Stimulated activated CD4-positive, alpha-beta T cell treated with anti-CD3 and anti-CD28 coated beads, Interleukin-4, amount 100 ng/mL, for 24 hours (primary cell): Measurements from ENCODE around the gene GADD45GIP1.
"Not testable (repeated sequence)": the region's sequence is repeated elsewhere in the genome, so short reads cannot be mapped to it uniquely, and the experiment has no call there.

Source experiments
- DNase-seq: peaks from one replicate; pipeline ENCODE4 v3.0.0-alpha.2; 2020

The GADD45GIP1 gene

DNA sequence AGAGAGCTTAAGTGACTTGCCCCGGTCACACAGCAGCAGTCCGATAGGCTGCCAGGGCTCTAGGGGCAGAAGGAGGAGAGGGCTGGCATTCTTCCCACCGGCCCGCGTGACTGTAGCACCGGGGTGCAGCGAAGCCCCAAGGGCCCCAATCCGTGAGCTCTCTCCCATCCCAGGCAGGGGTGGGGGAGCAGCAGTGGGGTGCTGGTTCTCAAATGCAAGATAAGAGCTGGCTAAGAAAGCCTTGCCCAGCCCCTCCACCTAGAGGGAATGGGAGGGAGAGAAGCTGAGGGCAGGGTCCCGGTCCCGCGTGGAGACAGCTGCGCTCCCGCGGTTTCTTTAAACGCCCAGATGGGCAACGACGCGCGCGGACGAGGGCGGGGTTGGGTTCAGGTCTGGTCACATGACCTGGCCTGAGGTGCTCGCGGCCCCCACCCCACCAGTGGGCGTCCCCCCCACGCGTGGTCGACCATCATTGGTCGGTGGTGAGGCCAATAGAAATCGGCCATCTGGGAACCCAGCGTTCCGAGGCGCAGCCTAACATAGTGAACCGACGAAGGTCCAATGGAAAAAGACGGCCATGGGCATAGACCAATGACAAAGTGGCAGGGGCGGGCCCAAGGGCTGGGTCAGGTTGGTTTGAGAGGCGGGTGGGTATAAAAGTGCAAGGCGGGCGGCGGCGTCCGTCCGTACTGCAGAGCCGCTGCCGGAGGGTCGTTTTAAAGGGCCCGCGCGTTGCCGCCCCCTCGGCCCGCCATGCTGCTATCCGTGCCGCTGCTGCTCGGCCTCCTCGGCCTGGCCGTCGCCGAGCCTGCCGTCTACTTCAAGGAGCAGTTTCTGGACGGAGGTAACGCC lies 18.9 kb downstream of the GADD45GIP1 start, which contains the start of gene CALR:
TSS of gene CALR (plus strand) at position 683 of the 852 bp plus-strand sequence. CDS start at position 754, 71 bp downstream.
- peak; percentile 100 for DNase-seq

DNA sequence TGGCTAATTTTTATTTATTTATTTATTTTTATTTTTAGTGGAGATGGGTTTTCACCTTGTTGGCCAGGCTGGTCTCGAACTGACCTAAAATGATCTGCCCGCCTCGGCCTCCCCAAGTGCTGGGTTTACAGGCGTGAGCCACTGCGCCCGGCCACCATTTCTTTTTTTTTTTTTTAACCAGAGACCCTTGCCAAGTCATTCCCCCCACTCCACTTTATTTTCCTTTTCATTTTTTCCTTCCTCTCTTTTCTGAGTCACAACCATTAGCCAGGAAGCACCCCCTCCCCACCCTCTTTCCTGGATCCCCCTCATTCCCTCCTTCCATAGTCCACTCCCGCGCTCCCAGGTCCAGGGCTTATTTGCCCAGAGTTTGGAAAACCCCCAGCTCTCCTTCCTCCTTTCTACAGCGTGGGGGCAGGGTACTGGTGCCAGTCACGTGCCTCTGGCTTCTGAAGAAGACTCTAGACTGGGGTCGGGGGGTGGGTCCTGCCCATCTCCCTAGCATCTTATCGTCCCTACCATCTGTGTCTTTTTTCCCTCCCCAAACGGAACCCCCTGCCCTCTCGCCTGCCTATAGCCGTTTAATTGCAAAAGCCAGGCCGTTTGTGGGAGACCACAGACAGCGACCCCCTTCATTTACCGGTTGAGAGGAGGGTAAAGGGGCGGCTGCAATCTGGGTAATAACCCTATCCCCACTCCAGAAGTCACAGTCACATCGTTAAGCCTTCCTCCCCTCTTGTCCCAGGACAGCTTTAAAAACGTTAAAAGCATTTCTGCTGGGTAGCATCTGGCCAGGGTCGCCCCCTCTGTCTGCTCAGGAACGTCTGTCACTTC lies 19.7 kb downstream of the GADD45GIP1 start:
- DNase-seq, result no peak

GRCh38 chr19:12936582-12936981 lies 20.4 kb downstream of the GADD45GIP1 start:
- DNase-seq, result no peak

GRCh38 chr19:12935071-12935470 lies 22.0 kb downstream of the GADD45GIP1 start:
- DNase-seq, result no peak

DNA sequence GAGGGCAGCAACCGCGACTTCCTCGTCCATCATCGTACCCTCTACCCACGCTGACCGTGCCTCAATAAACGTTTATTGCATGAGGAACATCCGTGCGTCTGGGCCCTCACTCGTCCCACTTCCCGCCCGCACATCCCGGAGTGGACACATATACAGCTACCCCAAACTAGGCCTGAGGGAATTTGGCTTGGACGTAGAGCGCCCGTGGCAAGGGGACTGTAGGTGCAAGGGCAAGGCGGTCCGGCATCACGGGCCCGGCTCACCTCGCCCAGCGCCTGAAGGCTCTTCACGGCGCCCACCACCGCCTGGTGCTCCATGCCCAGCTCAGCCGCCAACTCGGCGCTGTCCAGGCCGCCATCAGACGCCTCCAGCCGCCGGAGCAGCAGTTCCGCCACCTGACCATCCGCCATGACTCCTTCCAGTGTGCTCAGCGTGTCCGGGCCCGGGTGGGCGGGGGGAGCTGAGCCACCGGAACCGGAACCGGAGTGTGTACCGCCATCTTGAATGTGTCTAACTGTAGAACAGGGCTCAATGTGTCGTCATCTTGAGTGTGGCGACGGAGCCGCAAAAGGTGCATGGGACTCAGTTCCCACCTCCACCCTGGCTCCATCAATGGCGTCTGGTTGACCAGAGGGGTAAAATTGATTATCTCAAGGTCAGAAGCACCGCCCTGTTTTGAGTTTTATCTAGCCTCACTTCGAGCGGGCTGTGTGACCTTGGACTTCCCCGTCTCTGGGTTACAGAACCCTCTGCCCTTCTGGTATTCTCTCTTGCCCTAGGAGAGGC lies 23.5 kb downstream of the GADD45GIP1 start, which contains the start of gene FARSA:
TSS of gene FARSA (minus strand) at position 425 of the 786 bp plus-strand sequence. CDS start at position 410, 15 bp downstream.
- DNase-seq, result peak; percentile 90

GRCh38 chr19:12932392-12933286 lies 24.4 kb downstream of the GADD45GIP1 start:
- DNase-seq, result no peak

- DNase-seq, result no peak
These were observed 26.9 kb downstream of the GADD45GIP1 start for GRCh38 chr19:12930002-12930645.

- no peak for DNase-seq
These were observed 32.3 kb downstream of the GADD45GIP1 start for GRCh38 chr19:12924621-12925310.

- no peak for DNase-seq
These were observed 34.1 kb downstream of the GADD45GIP1 start for GRCh38 chr19:12922959-12923358.

- no peak for DNase-seq
These were observed 36.0 kb downstream of the GADD45GIP1 start for GRCh38 chr19:12921047-12921446.

- DNase-seq, result no peak
These were observed 38.8 kb downstream of the GADD45GIP1 start for GRCh38 chr19:12918253-12918652.

- DNase-seq, result not testable (repeated sequence)
These were observed 41.2 kb downstream of the GADD45GIP1 start for GRCh38 chr19:12915860-12916259.

GRCh38 chr19:12913851-12914690 lies 43.0 kb downstream of the GADD45GIP1 start:
- peak; percentile 42 for DNase-seq

DNA sequence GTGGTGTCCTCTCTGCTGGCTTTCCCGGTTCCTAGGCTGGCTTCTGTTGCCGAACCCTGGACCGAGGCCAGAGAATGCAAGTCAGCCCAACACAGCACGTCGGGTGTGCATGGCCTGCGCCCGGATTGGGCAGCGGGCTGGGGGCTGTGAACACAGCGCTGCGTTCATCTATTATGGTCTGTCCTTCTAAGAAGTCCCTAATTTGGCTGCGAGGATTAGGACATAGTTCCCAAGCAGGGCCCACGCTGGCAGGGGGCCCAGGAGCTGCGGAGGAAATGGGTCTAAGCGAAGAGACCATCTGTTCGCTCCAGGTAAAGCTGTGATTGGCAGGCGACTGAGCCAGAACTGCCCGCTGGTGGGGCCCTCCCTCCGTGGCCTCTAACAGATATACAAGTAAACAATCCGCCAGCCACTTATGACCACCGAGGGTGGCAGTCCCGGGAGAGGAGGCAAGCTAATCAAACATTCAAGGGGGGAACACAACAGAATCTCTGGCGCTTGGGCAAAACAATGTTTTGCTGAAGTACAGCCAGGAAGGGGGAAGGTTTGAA lies 43.9 kb downstream of the GADD45GIP1 start:
- DNase-seq, result no peak

GRCh38 chr19:12912571-12912970 lies 44.5 kb downstream of the GADD45GIP1 start:
- DNase-seq, result no peak

- no peak for DNase-seq
These were observed 49.9 kb downstream of the GADD45GIP1 start for GRCh38 chr19:12907166-12907565.
